Right lobe of liver (tissue), 4 donors: Measurements from ENCODE around the gene PTPN1.

ENCODE experiments used
- CTCF ChIP-seq, 4 donors: fragments of 200-600 bp in 3 of 4; fragments of 450-650 bp in 1 of 4; IDR thresholded peaks; one replicate each; pipeline versions ENCODE4 v1.5.1 to v1.8.0; 2016 to 2022; ENCODE audit warnings: antibody characterized with exemption in 4 of 4, mild to moderate bottlenecking in 2 of 4
- POLR2A ChIP-seq: fragments of 450-650 bp; IDR thresholded peaks from one replicate; pipeline ENCODE4 v1.6.1; 2017; ENCODE audit warnings: antibody characterized with exemption, mild to moderate bottlenecking
- donor health status: DM: no; HTN: no; CAD: no.
- donor health status: DM: no; HTN: no; CAD: no.
- donor health status: DM: no; HTN: yes; CAD: no.

GRCh38 chr20:50588034-50588736 is 78.0 kb downstream of the PTPN1 start:
- TF ChIP-seq CTCF (IDR thresholded peaks at IDR 0.05) (peak; percentile 79 to 97 (median 96)), POLR2A (no peak)
